Type B pancreatic cell (in vitro differentiated cells): ENCODE measurements around the gene NFE2L2. TPM values are rescaled to one million over a fixed set of nuclear protein-coding genes. Genes with fewer than 3 reads are reported as not detected.

Experiments used
- DNase-seq: peaks from one replicate; pipeline ENCODE4 v3.0.0; 2021; ENCODE audit warnings: mixed read lengths; ENCODE audit not compliant: unreplicated experiment; ENCODE audit errors: extremely low spot score
- H3K27ac Mint-ChIP-seq: 2 replicates; pipeline ENCODE4 v1.8.0; 2021; ENCODE audit warnings: mild to moderate bottlenecking, mixed read lengths
- H3K27me3 Mint-ChIP-seq: 2 replicates; pipeline ENCODE4 v1.8.0; 2021; ENCODE audit warnings: mixed read lengths
- H3K36me3 Mint-ChIP-seq: 2 replicates; pipeline ENCODE4 v1.8.0; 2021; ENCODE audit warnings: mixed read lengths
- H3K4me1 Mint-ChIP-seq: one replicate; pipeline ENCODE4 v1.8.0; 2021; ENCODE audit warnings: mixed read lengths; ENCODE audit not compliant: unreplicated experiment
- H3K4me3 Mint-ChIP-seq: 2 replicates; pipeline ENCODE4 v1.8.0; 2021; ENCODE audit warnings: mild to moderate bottlenecking, mixed read lengths
- H3K9me3 Mint-ChIP-seq: 2 replicates; pipeline ENCODE4 v1.8.0; 2021; ENCODE audit warnings: mixed read lengths
- microRNA-seq: library from miRNA; unstranded; fragments of <30 nt; microRNA quantifications from one replicate; pipeline ENCODE4, GENCODE V29; 2020
- total RNA-seq: library from RNA; stranded (reverse); gene quantifications from 2 replicates; pipeline ENCODE4 v1.2.1, GENCODE V29; 2021; ENCODE audit warnings: low replicate concordance
- TF ChIP-seq, protein P1 (sequence below): fragments of 200-600 bp; sonication (generic); conservative IDR thresholded peaks from 2 replicates; pipeline ENCODE4 v1.5.0; 2021; ENCODE audit warnings: antibody characterized with exemption, mild to moderate bottlenecking

The NFE2L2 gene
- total RNA-seq, 1 donor from 2014 or later: 74.7 TPM

DNA sequence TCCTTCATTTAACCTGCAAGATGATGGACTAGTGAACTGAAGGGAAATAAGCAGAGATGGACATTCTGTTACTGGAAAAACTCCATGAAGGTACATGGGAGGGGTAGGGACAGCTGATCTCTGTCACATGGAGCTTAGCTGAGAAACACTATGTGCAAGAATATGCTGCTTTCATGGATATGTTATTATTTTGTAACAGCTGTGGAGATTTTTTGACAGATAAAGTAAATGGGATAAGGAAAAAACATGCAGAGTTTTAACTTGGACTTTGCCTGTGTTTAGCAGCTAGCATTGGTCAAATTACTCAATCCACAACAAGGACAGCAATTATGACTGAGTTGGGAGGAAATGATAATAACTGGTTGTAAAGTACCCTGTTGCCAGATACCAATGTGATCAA lies 80.7 kb downstream of the NFE2L2 start:
- Mint-ChIP-seq H3K4me3 (no peak overlapping the region), H3K4me1 (peaks cover 24% of the 10 kb centered on the region), H3K27me3 (no peaks in the 10 kb centered on the region), H3K27ac (no peak overlapping the region), H3K9me3 (no peaks in the 10 kb centered on the region), H3K36me3 (no peaks in the 10 kb centered on the region)
- no peak for DNase-seq
- TF ChIP-seq, protein P1, sequence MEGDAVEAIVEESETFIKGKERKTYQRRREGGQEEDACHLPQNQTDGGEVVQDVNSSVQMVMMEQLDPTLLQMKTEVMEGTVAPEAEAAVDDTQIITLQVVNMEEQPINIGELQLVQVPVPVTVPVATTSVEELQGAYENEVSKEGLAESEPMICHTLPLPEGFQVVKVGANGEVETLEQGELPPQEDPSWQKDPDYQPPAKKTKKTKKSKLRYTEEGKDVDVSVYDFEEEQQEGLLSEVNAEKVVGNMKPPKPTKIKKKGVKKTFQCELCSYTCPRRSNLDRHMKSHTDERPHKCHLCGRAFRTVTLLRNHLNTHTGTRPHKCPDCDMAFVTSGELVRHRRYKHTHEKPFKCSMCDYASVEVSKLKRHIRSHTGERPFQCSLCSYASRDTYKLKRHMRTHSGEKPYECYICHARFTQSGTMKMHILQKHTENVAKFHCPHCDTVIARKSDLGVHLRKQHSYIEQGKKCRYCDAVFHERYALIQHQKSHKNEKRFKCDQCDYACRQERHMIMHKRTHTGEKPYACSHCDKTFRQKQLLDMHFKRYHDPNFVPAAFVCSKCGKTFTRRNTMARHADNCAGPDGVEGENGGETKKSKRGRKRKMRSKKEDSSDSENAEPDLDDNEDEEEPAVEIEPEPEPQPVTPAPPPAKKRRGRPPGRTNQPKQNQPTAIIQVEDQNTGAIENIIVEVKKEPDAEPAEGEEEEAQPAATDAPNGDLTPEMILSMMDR: no peak

Small RNA genes lying within 50 kb of the gene (microRNA-seq; reads per million reads assigned to microRNA genes)
- gene MIR3128 (not detected), gene MIR6512 (not detected)

Other genes starting within 250 kb of the NFE2L2 start
- gene HNRNPA3, start 51.9 kb downstream of the NFE2L2 start, total RNA-seq: 203 and 304 TPM in 2 replicates
- gene AGPS, start 128.0 kb upstream of the NFE2L2 start, total RNA-seq: 32.8 and 52.1 TPM in 2 replicates